AG08395 (cell line): Measurements from ENCODE around the gene ARSD.
"Not testable (repeated sequence)": the region's sequence is repeated elsewhere in the genome, so short reads cannot be mapped to it uniquely, and the experiment has no call there.

Source experiments
- DNase-seq: peaks from one replicate; pipeline ENCODE4 v3.0.0; 2012; ENCODE audit warnings: mixed read lengths, low spot score

The ARSD gene

DNA sequence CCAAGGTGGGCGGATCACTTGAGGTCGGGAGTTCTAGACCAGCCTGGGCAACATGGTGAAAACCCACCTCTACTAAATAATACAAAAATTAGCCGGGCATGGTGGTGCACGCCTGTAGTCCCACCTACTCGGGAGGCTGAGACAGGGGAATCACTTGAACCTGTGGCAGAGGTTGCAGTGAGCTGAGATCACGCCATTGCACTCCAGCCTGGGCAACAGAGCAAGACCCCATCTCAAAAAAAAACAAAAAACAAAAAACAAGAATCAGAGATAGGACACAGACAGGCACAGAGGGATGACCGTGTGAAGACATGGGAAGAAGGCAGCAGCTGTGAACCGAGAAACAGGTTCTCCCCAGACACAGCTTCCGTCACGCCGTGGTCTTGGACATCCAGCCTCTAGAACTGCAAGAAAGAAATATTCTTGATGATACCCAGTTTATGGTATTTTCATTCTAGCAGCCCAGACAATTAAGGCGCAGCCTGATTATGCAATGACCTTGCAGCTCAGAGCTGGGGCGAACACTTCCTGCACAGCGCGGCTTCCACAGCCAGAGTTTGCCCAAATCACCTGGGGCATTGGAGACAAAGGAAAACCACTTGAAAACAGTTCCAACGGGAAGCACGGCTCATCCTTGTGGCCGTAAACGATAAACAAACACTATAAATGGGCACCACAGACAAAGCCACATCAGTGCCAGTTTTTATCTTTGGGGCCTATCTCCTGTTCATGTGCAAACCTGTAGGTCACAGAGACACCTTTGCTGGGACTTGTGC, 4.2 kb upstream of the ARSD start:
- DNase-seq, result no peak

DNA sequence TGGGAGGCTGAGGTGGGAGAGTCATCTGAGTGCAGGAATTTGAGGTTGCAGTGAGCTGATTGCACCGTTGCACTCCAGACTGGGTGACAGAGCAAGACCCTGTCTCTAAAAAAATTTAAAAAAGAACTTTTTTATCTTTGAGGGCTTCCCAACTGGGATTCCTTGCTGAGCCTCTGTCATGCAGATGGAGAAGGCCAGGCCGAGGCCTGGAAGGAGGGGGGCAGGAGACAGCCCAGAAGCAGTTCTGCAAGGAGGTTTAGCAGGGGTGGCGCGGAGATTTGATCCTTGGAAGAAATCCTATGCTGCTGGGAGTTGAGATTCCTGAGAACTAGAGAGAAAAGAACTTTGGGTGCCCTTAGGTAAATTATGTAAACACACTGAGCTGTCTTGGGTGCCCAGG, 2.5 kb upstream of the ARSD start:
- DNase-seq, result no peak

DNA sequence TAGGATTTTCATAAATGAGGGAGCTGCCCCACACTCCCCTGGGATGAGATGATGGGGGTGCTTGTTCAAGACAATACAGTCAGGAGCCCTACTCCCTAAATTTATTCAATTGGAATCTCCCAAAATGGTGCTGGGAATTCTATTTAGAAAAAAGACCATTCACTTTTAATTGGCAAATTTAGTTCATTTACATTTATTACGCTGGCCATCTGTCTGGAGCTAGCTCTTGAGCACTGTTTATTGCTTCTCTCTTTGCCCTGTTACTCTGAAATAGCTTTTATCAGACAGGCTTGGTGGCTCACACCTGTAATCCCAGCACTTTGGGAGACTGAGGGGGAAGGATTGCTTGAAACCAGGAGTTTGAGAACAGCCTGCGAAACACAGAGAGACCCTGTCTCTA, 2.0 kb upstream of the ARSD start:
- no peak for DNase-seq

DNA sequence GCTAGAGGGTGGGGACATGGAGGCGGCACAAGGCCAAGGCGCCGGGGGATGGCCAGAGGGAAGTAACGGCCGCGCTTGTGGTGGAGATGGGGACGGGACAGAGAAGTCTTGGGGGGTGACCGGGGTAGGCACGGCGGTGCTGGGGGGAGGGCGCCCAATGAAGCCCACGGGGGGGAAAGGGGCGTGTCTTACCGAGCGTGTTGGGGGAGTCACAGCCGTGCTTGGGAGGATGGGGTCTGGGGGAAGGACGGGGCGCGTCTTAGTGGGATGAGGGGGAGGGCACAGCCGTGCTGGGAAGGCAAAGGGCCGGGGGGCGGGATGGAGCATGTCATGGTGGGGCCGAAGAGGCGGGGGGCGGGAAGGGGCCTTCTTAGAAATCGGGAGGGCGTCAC, 952 bp downstream of the ARSD start:
- peak; percentile 35 for DNase-seq

DNA sequence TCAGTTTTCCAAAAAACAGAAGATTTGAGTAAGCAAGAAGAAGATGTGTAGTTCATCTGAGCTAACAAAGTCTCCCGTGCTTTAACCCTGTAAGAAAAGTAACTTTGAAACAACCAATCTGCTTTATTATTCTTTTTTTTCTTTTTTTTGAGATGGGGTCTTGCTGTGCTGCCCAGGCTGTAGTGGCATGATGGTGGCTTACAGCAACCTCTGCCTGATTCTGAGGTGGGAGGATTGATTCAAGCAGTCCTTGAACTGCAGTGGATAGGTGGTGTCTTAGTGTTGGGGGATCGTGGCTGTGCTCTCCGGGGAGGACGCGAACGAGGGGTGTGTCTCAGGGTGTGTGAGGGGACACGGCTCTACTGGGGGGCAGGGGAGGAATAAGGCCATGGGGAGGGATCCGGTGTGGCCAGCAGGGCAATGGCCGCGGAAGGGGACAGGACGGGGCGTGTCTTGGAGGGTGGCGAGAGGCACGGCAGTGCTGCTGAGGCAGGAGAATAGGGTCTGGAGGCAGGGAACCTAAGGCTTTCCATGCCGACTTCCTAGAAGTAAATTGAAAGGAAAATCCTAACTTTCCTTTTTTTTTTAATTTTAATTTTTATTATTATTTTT, 2.4 kb downstream of the ARSD start:
- DNase-seq, result no peak

DNA sequence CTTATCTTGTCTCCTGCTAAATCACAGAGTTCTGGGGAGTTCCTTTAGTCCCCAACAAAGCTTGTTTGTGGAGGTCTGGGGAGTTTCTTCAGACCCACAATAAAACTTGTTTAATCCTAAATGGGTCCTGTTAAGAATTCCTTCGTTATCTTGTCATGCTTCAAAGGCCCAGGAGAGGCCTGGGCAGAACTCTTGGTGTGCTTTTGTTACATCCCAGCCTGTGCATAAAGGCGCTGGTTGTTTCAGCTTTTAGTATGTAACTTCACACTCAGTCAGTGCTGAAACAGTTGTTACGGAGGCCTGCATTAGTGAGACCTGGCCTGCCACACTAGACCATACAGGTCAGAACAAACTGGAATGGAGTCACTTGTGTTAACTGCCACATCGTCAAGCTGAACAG, 2.9 kb downstream of the ARSD start:
- not testable (repeated sequence) for DNase-seq

DNA sequence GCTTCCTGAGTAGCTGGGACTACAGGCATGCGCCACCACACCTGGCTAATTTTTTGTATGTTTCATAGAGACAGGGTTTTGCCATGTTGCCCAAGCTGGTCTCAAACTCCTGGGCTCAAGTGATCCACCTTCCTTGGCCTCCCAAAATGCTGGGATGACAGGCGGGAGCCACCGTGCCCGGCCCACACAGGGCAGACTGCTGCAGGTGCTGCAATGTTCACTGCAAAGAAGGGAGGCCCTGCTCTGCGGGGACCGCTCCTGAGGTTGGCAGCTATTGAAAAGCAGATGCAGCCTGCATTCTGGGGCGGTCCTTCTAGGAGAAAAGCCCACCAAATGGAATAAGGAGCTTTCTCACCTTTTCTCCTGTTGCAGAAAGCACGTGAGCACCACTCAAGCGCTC, 5.0 kb downstream of the ARSD start:
- no peak for DNase-seq

DNA sequence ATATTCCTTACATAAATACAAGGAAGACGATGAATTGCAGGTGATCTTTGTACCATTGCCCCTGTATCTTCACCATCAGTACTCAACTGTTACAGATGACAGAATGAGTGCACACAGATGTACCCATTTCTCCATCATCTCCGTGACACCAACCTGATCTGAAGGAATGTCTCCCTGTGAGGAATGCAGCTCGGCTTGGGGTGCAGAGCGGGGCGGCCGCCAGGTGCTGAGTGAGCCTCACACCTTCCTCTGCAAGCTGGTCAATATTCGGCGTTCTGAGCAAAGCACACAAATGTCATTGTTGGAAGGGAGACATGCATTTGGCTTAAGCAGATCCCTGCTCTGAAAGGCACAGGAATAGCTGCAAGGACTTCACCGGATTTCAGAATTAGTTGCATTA, 7.4 kb downstream of the ARSD start:
- DNase-seq, result no peak

DNA sequence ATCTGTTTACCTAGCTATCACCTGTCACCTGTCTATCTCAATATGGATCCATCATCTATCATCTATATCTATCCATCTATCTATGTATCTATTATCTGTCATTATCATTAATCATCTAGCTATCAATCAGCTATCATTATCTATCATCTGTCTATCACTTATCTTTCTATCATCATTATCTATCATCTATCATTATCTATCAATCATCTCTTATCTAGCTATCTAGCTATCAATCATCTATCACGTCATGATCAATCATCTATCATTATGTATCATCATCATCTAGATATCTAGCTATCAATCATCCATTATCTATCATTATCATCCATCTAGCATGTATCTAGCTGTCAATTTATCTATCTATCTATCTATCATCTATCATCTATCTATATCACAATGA, 7.9 kb downstream of the ARSD start:
- DNase-seq, result no peak

DNA sequence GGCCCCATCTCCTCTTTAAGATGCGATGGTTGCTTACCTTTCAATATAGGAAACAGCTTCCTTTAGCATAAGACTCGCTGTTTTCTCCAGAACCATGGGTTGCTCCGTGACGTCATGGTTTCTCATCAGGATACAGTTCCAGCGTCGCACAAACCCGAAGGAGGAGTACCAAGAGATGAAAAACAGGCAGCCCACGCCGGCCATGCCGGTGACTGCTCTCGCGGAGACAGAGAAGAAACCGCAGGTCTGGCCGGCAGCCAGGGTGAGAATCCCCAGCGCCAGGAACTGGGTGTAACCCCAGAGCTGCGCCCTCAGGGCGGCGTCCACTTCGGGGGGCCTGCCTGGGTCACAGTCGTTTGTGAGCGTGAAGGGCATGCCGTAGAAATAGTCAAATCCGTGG, 11.4 kb downstream of the ARSD start:
- no peak for DNase-seq

DNA sequence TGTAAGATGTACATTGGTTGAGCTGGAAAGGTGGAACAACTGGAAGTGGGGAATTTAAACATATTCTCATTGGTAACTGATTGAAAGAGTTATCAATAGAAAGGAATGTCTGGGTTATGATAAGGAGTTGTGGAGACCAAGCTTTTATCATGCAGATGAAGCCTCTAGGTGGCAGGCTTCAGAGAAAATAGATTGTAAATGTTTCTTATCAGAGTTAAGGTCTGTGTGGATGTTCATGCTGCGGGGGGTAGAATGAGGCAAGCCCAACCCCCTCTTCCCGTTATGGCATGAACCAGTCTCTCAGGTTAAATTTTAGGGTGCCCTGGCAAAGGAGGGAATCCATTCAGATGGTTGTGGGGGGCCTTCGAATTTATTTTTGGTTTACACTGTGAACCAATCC, 16.0 kb downstream of the ARSD start:
- no peak for DNase-seq

DNA sequence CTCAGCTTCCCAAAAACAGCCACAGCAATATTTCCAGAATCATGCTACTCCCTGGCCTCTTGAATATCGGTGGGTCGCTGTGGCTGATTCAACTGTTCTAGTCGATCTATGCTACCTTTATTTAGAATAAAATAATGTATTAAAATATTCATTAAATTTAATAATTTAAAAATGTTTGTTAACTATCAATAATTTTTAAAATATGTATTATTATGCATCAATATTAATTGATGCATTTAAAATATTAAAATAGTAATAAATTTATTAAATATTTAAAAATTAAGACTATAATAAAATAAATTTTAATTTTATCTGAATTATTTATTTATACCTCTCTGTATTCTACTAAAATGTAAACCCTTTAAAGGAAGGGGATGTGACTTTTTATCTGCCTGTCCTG, 19.0 kb downstream of the ARSD start:
- DNase-seq, result no peak

DNA sequence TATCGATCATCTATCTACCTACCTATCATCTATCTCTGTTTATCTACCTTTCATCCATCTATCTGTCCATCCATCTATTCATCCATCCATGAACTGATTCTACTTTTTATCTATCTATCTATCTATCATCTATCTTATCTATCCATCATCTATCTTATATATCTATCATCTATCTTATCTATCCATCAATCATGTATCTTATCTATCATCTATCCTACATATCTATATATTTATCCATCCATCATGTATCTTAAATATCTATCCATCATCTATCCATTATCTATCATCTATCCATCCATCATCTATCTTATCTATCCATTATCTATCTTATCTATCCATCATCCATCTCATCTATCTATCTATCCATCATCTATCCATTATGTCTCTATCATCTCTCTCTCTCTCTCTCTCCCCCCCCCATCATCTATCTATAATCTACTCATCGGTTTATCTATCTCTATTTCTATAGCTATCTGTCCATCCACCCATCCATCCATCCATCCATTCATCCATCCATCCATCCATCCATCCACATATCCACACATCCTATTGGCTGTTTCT, 20.9 kb downstream of the ARSD start:
- no peak for DNase-seq

DNA sequence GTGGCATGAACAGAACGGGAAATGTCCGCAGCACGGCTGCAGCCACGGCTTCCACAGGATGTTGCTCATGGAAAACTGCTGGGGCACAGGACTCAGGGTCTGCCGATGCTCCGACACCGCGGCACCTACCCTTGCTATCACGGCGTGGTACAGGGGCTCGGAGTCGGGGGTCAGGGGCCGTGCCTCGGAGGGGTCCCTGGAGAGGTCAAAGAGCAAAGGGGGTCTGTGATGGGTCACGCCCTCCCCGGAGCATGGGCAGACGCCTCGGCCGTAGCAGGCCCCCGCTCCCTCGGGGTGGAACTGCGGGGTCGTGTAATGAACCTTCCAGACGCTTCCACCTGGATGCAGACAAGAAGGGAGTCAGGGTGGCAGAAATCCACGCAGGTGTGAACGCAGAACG, 21.8 kb downstream of the ARSD start:
- no peak for DNase-seq

DNA sequence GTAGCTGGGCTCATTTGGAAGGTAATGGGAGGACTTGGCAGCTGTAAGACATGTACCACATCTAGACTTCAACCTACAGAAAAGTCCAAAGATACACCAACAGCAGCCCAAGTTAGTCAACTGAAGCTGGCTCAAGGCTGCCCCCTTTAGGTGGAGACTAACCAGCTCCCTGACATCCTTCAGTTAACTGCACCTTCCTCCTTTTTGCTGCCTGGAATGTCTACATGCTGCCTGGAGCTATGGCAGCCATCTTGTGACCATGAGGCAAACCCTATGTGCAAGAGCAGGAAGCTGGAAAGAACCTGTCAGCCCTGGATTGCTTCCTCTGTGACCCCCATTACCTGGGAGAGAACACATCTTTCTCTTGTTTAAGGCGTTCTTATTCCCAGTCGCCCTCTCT, 25.8 kb downstream of the ARSD start:
- DNase-seq, result no peak

DNA sequence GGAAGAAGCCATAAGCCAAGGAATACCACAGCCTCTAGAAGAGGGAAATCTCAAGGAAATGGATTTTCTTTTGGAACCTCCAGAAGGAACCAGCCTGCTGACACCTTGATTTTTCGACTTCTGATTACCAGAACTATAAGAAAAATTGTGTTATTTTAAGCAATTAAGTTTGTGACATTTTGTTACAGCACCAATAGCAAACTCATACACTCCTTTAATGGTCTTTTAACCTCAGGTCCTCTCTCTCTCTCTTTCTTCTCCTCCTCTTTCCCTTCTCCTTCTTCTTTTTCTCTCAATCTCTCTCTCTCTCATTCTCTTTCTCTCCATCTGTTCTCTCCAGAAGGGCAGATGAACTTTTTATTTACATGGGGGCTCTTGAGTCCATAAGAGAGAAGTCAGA, 26.3 kb downstream of the ARSD start:
- no peak for DNase-seq

DNA sequence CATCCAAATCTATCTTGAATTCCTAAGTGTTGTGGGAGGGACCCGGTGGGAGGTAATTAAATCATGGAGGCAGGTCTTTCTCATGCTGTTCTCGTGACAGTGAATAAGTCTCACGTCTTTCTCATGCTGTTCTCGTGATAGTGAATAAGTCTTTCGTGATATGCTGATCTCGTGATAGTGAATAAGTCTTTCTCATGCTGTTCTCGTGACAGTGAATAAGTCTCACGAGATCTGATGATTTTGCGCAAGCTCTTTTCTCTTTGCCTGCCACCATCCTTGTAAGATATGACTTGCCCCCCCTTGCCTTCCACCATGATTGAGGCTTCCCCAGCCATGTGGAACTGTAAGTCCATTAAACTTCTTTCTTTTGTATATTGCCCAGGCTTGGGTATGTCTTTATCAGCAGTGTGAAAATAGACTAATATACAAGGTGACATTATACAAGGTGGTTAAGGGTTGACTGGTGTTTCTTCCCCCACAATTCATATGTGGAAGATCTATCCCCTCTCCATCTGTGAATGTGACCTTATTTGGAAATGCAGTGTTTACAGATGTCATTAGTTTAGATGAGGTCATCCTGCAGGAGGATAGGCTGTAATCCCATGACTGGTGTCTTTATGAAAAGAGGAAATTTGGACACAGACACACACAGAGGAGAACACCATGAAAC, 27.6 kb downstream of the ARSD start:
- no peak for DNase-seq

DNA sequence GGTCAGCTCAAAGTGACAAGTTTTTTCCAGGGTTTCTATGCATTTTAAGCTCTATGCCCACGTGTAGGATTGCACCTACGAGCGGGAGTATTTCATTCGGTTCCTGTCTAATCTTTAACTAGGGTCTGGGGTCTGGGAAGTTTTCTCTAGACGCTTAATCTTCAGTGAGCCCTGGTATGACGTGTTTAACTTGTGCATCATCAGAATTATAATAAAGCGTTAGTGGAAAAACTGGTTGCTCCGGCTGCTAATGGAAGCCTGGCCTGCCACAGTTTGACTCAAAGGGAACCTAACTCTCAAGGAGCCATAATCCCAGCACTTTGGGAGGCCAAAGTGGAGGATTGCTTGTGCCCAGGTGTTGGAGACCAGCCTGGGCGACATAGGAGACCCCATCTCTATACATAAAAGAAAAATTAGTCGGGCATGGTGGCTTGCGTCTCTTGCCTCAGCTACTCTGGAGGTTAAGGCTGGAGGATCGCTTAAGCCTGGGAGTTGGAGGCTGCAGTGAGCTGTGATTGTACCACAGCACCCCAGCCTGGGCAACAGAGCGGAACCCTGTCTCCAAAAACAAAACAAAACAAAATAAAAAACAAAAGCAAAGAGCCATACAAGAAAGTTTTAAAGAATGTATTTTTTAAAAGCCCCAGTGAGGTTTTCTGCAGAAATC, 30.2 kb downstream of the ARSD start:
- no peak for DNase-seq

DNA sequence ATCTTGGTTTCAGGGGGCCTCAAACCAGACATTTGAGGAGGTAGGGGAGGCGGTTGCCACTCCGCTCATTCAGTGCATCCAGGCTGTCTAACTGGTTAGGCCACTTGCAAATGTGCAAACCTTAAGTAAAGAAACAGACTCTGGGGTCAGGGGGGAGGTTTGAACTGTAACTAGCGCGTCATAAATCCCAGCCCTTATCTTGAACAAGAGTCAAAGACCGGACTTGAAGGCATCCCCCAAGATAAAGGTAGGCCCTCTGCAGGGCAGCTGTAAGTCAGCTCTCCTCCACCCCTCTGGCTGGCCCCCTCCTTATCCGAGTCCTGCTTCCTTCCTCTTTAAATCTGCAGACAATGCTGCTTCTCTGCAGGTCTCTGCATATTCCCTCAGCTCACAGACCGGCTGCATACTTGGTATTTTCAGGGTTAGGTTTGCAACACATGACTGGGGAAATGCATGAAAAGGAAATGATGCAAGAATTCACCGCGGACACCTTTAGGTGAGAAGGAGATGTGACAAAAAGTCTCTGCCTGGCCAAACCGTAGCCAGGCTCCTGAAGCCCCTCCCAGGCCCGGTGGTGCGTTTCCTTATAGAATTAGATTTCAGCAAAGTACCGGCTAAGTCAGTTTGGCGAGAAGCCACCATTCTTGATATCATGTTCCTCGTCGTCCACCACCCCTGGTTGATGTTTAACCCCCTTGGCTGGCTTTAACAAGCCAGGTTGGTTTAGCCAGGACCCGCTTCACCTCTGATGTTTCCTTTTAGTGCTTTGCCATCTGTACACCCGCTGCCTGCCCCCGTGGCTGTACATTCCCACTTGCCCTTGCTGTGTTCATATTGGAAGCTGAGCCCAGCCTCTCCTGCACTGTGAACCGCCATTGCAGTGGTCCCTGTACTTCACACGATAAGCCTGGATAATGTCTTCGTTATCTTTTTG, 31.2 kb downstream of the ARSD start:
- DNase-seq, result not testable (repeated sequence)

DNA sequence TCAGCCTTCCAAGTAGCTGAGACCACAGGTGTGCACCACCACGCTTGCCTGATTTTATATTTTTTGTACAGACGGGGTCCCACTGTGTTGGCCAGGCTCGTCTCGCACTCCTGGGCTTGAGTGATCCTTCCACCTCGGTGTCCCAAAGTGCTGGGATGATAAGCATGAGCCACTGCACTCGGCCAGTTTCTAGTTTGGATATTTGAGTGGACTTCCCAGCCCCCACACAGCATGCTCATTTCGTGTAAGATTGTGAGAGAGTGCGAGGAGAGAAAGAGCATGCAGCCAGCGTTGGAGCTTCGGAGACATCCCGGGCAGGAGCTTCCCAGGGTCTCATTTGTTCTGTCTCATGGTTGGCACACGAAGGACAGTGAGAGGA, 31.8 kb downstream of the ARSD start:
- no peak for DNase-seq

DNA sequence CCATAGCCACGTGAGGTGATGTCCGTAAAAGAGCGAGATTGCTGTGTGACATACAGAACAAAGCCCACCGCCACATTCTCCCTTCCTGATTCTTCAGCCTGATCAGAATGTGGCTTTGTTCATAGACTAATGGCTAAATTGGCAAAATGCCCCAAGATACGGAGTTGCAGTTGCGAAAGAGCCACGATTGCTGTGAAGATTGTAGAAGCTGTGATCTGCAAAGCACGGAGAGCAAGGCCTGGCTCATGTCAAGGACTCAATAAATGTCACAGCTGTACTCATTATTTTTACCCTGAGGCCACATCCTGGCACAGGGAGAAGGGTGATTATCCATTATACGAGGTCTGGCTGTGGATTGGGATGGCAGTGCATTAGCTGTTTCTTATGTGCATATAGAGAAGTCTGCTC, 34.2 kb downstream of the ARSD start:
- DNase-seq, result peak; percentile 5

DNA sequence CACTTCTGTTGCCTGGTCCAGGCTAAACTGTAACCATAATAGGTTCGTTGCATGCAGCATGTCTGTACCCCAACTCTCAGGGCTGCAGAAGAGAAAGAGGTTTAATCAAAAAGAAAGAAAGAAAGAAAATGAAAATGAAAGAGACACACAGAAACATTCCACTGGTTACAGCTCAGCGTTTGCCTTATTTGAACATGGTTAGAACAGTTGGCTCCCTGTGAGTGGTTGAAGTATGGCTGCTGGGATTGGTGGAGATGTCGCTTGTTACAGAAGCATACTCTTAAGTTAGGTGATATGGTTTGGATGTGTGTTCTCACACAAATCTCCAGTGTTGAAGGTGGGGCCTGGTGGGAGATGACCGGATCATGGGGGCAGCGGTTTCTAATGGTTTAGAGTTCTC, 36.3 kb downstream of the ARSD start:
- no peak for DNase-seq
